Activated CD8-positive, alpha-beta T cell treated with anti-CD3 and anti-CD28 coated beads for 36 hours (primary cell): Measurements from ENCODE around the gene SCFD1. TPM values are rescaled to one million over a fixed set of nuclear protein-coding genes. Genes with fewer than 3 reads are reported as not detected.

ENCODE experiments used
- ATAC-seq: fragments of 200-7000 bp; cut with Tn5 transposase; one replicate; pipeline ENCODE4 v1.10.0; 2021; ENCODE audit warnings: mild to moderate bottlenecking, moderate library complexity
- CTCF ChIA-PET: fragments of 350-600 bp; sonication (Branson Sonifier 250); formaldehyde crosslinking; loops from one replicate; lab custom pipeline; 2021; ENCODE audit warnings: antibody characterized with exemption; lab: Charles Lee
- POLR2A ChIA-PET: fragments of 350-600 bp; sonication (Branson Sonifier 250); formaldehyde crosslinking; loops from one replicate; lab custom pipeline; 2021; ENCODE audit warnings: antibody characterized with exemption; lab: Charles Lee
- DNase-seq: peaks from one replicate; pipeline ENCODE4 v3.0.0-alpha.2; 2020
- H3K27ac Mint-ChIP-seq: one replicate; pipeline ENCODE4 v1.8.0; 2021; ENCODE audit warnings: mild to moderate bottlenecking, mixed read lengths
- H3K27me3 Mint-ChIP-seq: one replicate; pipeline ENCODE4 v1.8.0; 2021; ENCODE audit warnings: mixed read lengths
- H3K36me3 Mint-ChIP-seq: one replicate; pipeline ENCODE4 v1.8.0; 2021; ENCODE audit warnings: low read depth, mixed read lengths
- H3K4me1 Mint-ChIP-seq: one replicate; pipeline ENCODE4 v1.8.0; 2021; ENCODE audit warnings: low read depth, mixed read lengths
- H3K4me3 Mint-ChIP-seq: one replicate; pipeline ENCODE4 v1.8.0; 2021; ENCODE audit warnings: mild to moderate bottlenecking, moderate library complexity, mixed read lengths
- H3K9me3 Mint-ChIP-seq: one replicate; pipeline ENCODE4 v1.8.0; 2021; ENCODE audit warnings: mixed read lengths
- CTCF ChIP-seq: fragments of 200-600 bp; IDR thresholded peaks from one replicate; pipeline ENCODE4 v1.8.0; 2022; ENCODE audit warnings: antibody characterized with exemption, mild to moderate bottlenecking
- intact Hi-C: fragments of 100-400 bp; cut with micrococcal nuclease; formaldehyde crosslinking; loops from one replicate; pipeline ENCODE4 v1.10.0; 2022
- total RNA-seq, 2 experiments: library from RNA; stranded (reverse); gene quantifications; one replicate each; pipeline ENCODE4 v1.2.3, GENCODE V29; 2021

Gene SCFD1
- total RNA-seq, 2 experiments from 2014 or later: 61.6 to 67.2 TPM

GRCh38 chr14:30657606-30658163 is 35.6 kb downstream of the SCFD1 start:
- Mint-ChIP-seq H3K4me3 (no peak overlapping the region), H3K27me3 (no peaks in the 10 kb centered on the region), H3K9me3 (no peaks in the 10 kb centered on the region), H3K27ac (no peak overlapping the region), H3K36me3 (peaks cover 19% of the 10 kb centered on the region), H3K4me1 (no peaks in the 10 kb centered on the region)
- DNase-seq (no peak), ATAC-seq (no peak)
- intact Hi-C loops: no loop called here
- POLR2A ChIA-PET: no interaction called here
- CTCF ChIA-PET: interaction anchor here (1.5 kb wide), 1 partner anchor 12 kb away, joined by 4 read pairs; no protein-coding TSS in a partner anchor
- TF ChIP-seq CTCF: peak; percentile 50

GRCh38 chr14:30658645-30659044 is 36.5 kb downstream of the SCFD1 start:
- no peak overlapping the region for H3K4me3 Mint-ChIP-seq
- ATAC-seq: no peak
- no peak overlapping the region for H3K27ac Mint-ChIP-seq
- DNase-seq: no peak
- H3K27me3 Mint-ChIP-seq: no peaks in the 10 kb centered on the region
- intact Hi-C loops: no loop called here
- H3K9me3 Mint-ChIP-seq: no peaks in the 10 kb centered on the region
- no peaks in the 10 kb centered on the region for H3K4me1 Mint-ChIP-seq
- ChIA-PET CTCF (interaction anchor here (1.5 kb wide), 1 partner anchor 13 kb away, joined by 4 read pairs; no protein-coding TSS in a partner anchor), POLR2A (no interaction called here)
- no peak for TF ChIP-seq CTCF
- H3K36me3 Mint-ChIP-seq: peaks cover 15% of the 10 kb centered on the region

- Mint-ChIP-seq H3K4me3 (no peak overlapping the region), H3K9me3 (no peaks in the 10 kb centered on the region), H3K4me1 (peaks cover 6% of the 10 kb centered on the region), H3K27me3 (no peaks in the 10 kb centered on the region), H3K27ac (no peak overlapping the region), H3K36me3 (peaks cover 15% of the 10 kb centered on the region)
- ATAC-seq (no peak), DNase-seq (no peak)
- intact Hi-C loops: no loop called here
- ChIA-PET POLR2A (no interaction called here), CTCF (no interaction called here)
- TF ChIP-seq CTCF: no peak
Measured at GRCh38 chr14:30669594-30669993, 47.5 kb downstream of the SCFD1 start.

GRCh38 chr14:30673071-30673470 is 51.0 kb downstream of the SCFD1 start:
- Mint-ChIP-seq H3K9me3 (no peaks in the 10 kb centered on the region), H3K4me3 (no peak overlapping the region), H3K27me3 (no peaks in the 10 kb centered on the region), H3K4me1 (peaks cover 6% of the 10 kb centered on the region), H3K36me3 (peaks cover 13% of the 10 kb centered on the region), H3K27ac (no peak overlapping the region)
- ATAC-seq: no peak
- intact Hi-C loops: no loop called here
- ChIA-PET POLR2A (no interaction called here), CTCF (interaction anchor here (1.0 to 1.3 kb wide), 3 partner anchors 11 to 535 kb away, joined by 3 to 5 read pairs (median 3); partner anchors contain the start of gene HECTD1)
- TF ChIP-seq CTCF: no peak
- no peak for DNase-seq

- Mint-ChIP-seq H3K27ac (no peak overlapping the region), H3K36me3 (peaks cover 28% of the 10 kb centered on the region), H3K27me3 (no peaks in the 10 kb centered on the region), H3K4me3 (no peak overlapping the region), H3K9me3 (peaks cover 2% of the 10 kb centered on the region), H3K4me1 (peaks cover 2% of the 10 kb centered on the region)
- ChIA-PET CTCF (no interaction called here), POLR2A (no interaction called here)
- intact Hi-C loops: no loop called here
- no peak for TF ChIP-seq CTCF
- ATAC-seq: no peak
- DNase-seq: no peak
Measured at GRCh38 chr14:30678926-30679431, 56.9 kb downstream of the SCFD1 start.
